ENCODE results near the gene CTDP1.
"Not testable (repeated sequence)": the region's sequence is repeated elsewhere in the genome, so short reads cannot be mapped to it uniquely, and the experiment has no call there.

CTDP1 gene

DNA sequence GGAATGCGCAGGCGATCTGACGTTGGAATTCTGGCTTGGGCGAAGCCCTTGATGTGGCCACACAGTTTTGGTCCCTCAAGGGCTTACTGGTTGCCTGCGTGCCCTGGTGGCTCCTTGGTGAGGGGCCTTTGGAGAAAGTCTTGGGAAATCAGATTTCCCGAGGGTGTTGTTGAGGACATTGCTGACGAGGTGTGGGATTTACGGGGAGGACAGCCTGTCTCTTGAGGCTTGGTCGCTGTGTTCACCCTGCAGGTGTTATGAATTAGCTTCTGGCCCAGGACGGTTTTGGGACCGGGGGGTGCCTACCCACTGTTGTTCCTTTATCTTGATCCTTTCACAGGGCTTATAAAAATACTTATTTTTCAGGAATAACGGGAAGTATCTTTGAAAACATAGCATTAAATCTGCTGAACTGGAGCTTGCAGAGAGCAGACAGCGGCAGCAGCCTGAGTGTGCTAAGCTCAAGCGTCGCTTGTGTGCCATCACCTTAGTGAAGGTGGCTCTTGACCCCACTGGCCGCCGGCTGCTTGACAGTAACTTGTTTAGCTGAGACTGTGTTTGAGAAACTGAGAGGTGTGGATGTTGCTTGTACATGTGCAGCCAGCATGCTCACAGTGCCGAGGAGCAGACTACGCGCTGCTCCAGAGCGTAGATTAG, 4.2 kb downstream of the CTDP1 start:
- no peak for DNase-seq

DNA sequence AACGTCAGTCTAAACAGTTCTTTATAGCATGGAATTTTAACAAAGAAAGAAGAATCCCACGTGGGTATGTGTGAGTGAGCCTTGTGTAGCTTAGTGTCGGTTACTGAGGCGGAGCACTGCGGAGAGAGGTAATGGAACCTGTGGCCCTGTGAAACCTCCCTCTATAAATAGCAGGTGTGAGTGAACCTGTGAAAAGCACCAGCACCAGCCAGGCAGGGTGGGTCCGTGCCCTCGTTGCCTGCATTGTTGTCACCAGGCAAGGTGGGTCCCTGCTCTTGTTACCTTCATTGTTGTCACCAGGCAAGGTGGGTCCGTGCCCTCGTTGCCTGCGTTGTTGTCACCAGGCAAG, 4.7 kb downstream of the CTDP1 start:
- DNase-seq, result no peak

- DNase-seq, result no peak
These were observed 5.2 kb downstream of the CTDP1 start for GRCh38 chr18:79684787-79685186.

GRCh38 chr18:79685281-79685680, 5.7 kb downstream of the CTDP1 start:
- no peak for DNase-seq

DNA sequence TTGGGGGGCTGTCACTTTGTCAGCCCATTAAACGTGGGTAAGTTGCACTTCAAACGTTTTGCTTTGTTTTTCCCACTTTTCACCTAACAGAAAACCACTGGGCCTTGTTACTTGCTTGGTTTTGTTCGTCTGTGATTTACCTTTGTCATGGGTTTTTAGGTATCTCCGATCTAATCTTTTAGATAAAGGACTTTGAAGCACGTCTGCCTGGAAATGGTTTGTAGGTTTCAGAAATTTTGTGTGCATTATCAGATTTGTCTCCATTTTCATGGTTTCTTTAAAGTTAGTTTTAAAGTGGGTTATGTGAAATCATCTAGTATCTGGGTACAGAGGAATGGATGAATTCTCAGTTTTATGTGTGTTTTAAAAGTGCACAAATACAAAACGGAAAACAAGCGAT, 6.4 kb downstream of the CTDP1 start:
- no peak for DNase-seq

GRCh38 chr18:79687806-79688205, 8.2 kb downstream of the CTDP1 start:
- no peak for DNase-seq

GRCh38 chr18:79690071-79690470, 10.5 kb downstream of the CTDP1 start:
- no peak for DNase-seq

- DNase-seq, result no peak
These were observed 11.2 kb downstream of the CTDP1 start for GRCh38 chr18:79690586-79691482.

DNA sequence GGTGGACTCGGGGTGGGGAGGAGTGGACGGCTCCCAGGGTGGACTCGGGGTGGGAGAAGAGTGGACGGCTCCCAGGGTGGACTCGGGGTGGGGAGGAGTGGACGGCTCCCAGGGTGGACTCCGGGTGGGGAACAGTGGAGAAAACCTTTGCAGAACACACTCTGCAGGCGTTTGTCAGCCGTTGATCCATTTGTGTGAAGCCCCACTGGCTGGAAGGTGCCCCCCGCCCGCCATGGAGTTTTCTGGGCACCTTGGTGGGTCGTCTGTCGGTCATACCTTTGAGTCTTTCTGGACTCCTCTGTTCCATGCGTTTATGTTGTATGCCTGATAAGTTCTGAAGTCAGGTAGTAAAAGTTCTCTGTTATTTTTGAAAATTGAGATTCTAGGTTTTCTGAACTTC, 12.5 kb downstream of the CTDP1 start:
- DNase-seq, result no peak

DNA sequence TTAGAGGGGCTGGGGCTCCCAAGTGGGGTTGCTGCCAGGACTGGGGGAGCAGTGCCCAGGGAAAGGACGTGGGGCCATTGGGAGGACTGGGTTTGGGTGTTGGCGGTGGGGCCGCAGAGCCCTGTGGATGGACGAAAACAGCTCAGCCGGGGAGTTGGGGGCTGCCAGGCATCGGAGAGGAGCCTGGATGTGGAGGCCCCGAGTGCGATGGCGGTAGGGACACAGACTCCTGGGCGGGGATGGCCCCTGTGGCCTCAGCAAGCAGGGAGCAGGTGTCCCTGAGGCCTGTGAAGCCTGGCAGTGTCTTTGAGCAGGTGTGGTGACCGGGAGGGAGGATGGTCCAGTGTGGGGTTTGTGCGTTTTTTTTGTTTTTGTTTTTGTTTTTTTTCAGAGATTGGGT, 13.3 kb downstream of the CTDP1 start:
- no peak for DNase-seq

- DNase-seq, result no peak
These were observed 14.1 kb downstream of the CTDP1 start for GRCh38 chr18:79693561-79694205.

- DNase-seq, result not testable (repeated sequence)
These were observed 14.7 kb downstream of the CTDP1 start for GRCh38 chr18:79694206-79694894.

DNA sequence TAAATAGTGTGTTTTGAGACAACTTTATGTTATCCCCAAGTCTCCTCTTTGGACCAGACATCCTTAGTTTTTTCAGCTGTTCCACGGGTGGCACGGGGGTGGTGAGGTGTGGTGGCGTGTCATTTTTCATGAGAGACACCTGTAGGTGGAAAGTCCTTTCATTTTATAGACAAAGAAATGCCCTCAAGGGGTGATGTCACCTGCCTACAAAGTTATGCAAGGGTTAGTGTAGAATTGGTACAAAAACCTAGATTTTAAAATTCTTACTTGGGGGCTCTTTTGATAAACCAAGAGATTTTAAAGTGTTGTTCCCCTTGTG, 15.3 kb downstream of the CTDP1 start:
- DNase-seq, result no peak

- DNase-seq, result no peak
These were observed 15.7 kb downstream of the CTDP1 start for GRCh38 chr18:79695269-79695668.

DNA sequence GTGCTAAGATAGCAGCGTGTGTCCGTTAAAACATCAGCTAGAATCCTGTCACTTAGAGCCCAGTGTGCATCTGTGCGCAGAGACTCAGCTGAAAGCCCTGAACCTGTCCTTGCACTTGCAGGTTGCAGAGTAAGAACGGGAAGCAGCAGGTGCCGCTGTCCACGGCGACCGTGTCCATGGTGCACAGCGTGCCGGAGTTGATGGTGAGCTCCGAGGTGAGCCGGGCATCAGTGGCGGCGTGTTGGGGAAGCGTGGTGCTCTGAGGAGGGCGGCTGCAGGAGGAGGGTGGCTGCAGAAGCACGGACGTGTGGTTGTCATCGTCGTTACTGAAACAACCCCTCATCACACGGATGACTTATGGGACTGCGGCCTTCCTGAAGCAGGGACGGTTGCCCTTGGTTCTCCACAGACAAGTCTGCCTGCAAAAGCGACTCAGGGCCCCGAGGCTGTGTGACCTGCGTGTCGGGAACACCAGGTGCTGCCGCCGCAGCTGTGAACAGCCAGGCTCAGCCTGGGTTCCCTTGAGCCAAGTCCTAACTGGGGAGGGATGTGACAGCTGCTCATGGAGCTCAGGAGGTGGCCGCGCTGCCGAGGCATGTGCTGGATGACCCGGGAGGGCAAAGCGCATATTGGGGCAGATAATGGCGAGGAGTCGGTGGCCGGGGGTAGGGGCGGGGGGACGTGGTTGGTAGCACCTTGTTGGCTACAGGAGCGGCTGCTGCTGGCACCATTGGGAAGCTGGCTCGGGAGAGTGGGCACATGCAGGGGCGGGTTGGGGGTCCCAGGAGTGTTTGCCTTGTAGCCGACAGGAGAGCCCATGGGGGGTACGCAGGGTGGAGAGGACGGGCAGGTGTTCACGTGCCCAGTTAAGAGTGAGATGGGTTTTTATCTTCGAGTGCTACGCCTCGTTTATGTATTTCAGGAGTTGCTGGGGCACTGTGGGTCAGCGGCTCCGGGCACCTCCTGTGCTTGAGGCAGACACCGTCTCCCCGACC, 16.6 kb downstream of the CTDP1 start:
- DNase-seq, result no peak

GRCh38 chr18:79697178-79697577, 17.6 kb downstream of the CTDP1 start:
- DNase-seq, result no peak

- no peak for DNase-seq
These were observed 18.4 kb downstream of the CTDP1 start for GRCh38 chr18:79697976-79698375.

DNA sequence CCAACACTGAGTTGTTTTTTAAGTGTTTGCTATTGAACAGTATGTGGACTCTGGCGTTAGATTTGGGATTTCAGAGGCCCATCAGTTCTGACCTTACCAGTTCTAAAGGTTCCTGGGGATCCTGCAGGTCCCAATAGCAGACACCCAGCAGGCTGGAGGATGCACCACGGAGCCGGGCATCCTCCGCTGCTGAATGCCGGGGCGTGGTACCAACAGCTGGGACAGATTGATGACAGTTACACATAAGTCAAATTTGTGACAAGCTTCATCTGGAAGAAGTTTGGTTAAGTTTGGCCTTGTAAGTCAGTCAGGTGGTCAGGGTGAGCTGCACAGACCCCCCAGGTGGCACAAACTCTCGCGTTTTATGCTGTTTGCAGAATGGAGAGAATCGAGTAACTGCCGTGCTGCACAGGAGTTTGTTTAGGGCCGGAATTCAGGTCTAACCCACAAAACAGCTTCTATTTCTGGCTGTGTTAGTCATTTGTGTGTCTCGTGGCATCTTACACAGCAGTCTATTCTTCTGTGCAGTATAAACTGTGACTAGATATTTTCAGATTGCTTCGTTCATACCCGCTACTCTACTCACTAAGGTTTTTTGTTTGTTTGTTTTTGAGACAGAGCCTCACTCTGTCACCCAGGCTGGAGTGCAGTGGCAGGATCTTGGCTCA, 19.2 kb downstream of the CTDP1 start:
- no peak for DNase-seq

DNA sequence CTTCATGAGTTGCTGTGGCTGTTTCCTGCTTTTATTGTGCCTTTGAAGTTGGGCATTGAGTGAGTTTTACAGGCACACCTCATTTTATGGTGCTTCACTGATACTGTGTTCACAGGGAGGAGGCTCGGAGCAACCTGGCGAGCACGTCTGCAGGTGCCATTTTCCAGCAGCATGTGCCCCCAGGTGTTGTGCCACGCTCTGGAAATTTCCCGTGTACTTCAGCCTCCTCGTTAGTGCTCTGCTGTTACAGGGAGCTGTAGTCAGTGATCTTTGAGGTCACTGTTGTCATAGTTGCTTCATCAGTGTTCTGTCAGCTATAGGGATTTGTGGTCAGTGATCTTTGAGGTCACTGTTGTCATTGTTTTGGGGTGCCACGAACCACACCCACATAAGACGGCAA, 20.1 kb downstream of the CTDP1 start:
- no peak for DNase-seq

DNA sequence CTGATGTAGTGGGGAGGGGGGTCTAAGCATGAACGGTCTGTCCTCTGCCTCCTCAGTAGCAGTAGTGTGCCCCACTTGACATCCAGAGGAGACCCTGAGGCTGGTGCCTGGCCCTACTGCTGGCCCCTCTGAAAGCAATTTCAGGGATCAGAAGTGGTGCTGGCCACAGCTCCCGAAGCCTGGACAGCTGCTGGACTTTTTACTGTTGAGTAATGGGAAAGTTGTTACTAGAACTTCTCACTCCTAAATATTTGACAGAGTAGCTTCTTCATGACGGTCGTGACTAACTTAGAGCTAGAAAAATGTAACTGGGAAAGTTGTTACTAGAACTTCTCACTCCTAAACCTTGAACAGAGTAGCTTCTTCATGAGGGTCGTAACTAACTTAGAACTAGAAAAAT, 23.3 kb downstream of the CTDP1 start:
- DNase-seq, result no peak

DNA sequence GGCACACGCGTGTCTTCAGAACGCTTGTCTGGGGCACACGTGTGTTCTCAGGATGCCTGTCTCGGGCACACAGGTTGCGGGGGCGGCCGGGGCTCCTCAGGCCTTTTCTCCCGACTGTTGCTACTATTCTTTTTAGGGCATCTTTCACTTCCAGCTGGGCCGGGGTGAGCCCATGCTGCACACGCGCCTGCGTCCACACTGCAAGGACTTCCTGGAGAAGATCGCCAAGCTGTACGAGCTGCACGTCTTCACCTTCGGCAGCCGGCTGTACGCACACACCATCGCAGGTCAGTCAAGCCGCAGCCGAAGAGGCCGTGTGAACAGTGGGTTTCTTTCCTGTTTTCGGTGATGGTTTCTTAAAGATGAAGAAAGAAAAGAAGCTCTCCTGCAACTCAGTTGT, 25.0 kb downstream of the CTDP1 start:
- DNase-seq, result no peak

DNA sequence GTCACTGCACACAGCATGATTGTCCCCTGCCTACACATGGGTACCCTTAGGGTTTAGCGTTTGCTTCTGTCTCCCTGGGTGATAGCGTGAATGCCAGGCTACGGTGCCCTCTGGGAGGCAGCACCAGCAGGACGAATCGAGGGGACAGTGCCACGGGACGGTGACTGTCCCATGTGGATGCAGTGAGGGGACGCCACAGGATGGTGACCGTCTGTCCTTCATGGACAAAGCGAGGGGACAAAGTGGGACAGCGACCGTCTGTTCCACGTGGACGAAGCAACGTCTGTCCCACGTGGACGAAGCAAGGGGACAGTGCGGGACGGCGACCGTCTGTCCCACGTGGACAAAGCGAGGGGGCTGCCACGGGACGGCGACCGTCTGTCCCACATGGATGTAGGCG, 25.7 kb downstream of the CTDP1 start:
- no peak for DNase-seq
